ENCODE data around the gene RNF2. TPM values are rescaled to one million over a fixed set of nuclear protein-coding genes. Genes with fewer than 3 reads are reported as not detected.

Gene RNF2
- total RNA-seq, 2 donors from 2014 or later, result 12.6 to 14.1 TPM

DNA sequence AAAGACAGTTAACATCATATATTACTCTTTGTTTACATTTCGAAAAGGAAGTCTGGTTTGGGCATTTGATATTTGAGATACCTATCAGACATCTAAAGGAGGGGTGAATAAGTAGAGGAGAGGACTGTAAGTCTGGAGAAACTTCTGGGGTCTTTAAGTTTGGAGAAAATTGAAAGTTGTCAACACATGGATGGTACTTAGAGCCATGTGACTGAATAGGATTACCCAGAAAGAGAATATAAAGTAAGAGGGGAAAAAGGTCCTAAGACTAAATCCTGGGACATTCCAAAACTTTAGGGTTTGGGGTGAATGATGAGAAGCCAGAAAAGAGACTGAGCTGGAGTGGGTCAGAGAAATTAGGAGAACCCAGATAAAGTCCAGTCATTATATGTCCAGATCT, 10.1 kb upstream of the RNF2 start:
- TF ChIP-seq CTCF (IDR thresholded peaks at IDR 0.05), result no peak
- Histone ChIP-seq H3K36me3 (no peaks in the 10 kb centered on the region), H3K4me3 (no peak overlapping the region), H3K4me1 (no peaks in the 10 kb centered on the region), H3K27me3 (no peaks in the 10 kb centered on the region), H3K27ac (no peak overlapping the region), H3K9me3 (no peaks in the 10 kb centered on the region)
- DNase-seq (ENCODE audit: low spot score), result no peak

GRCh38 chr1:185038813-185039376, 6.5 kb upstream of the RNF2 start:
- DNase-seq (ENCODE audit: low spot score), result no peak
- TF ChIP-seq CTCF (IDR thresholded peaks at IDR 0.05), result no peak
- Histone ChIP-seq H3K4me1 (no peaks in the 10 kb centered on the region), H3K27ac (no peak overlapping the region), H3K36me3 (no peaks in the 10 kb centered on the region), H3K27me3 (no peaks in the 10 kb centered on the region), H3K9me3 (no peaks in the 10 kb centered on the region), H3K4me3 (no peak overlapping the region)

GRCh38 chr1:185039726-185040407, 5.5 kb upstream of the RNF2 start:
- no peak for DNase-seq (ENCODE audit: low spot score)
- Histone ChIP-seq H3K4me1 (no peaks in the 10 kb centered on the region), H3K27me3 (no peaks in the 10 kb centered on the region), H3K9me3 (no peaks in the 10 kb centered on the region), H3K4me3 (no peak overlapping the region), H3K36me3 (no peaks in the 10 kb centered on the region), H3K27ac (no peak overlapping the region)
- TF ChIP-seq CTCF (IDR thresholded peaks at IDR 0.05), result no peak

DNA sequence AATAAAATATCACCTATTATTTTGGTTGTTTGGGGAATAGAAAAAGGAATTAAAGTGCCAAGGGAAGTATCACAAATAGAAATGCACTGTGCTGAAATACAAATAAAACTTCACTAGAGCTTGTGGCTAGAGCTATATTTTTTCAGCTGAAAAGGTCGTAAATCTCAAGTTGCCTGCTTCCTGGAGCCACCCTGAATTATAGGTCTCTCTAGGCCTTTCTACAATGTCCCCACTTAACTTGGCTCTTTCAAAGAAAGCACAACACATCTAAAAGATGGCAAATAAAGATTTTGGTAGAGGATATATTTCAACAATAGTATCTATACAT, 5.0 kb upstream of the RNF2 start:
- no peak for TF ChIP-seq CTCF (IDR thresholded peaks at IDR 0.05)
- no peaks in the 10 kb centered on the region for H3K27me3 ChIP-seq
- H3K36me3 ChIP-seq, result no peaks in the 10 kb centered on the region
- no peak for DNase-seq (ENCODE audit: low spot score)
- no peak overlapping the region for H3K4me3 ChIP-seq
- no peaks in the 10 kb centered on the region for H3K4me1 ChIP-seq
- no peaks in the 10 kb centered on the region for H3K9me3 ChIP-seq
- no peak overlapping the region for H3K27ac ChIP-seq

DNA sequence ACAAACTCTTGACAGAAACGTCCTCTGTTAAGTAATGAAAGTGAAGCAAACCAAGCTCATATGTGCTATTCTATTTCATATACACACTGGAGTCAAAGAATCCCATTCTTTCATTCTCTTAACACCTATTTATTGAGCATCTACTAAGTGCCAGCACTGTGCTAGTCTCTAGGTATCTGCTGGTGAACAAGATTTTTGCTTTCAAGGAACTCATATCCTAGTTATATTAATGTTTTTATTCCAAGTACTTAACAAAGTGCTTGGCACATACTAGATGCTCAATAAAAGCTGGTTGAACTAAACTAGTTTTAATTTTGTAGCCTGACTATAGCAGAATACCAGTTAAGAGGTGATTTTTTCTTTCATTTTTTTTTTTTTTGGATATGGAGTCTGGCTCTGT, 3.6 kb upstream of the RNF2 start:
- H3K4me3 ChIP-seq, result no peak overlapping the region
- H3K36me3 ChIP-seq, result no peaks in the 10 kb centered on the region
- H3K27ac ChIP-seq, result no peak overlapping the region
- DNase-seq (ENCODE audit: low spot score), result no peak
- H3K27me3 ChIP-seq, result no peaks in the 10 kb centered on the region
- TF ChIP-seq CTCF (IDR thresholded peaks at IDR 0.05), result no peak
- no peaks in the 10 kb centered on the region for H3K9me3 ChIP-seq
- H3K4me1 ChIP-seq, result peaks cover 0 to 7% of the 10 kb centered on the region in 2 donors

DNA sequence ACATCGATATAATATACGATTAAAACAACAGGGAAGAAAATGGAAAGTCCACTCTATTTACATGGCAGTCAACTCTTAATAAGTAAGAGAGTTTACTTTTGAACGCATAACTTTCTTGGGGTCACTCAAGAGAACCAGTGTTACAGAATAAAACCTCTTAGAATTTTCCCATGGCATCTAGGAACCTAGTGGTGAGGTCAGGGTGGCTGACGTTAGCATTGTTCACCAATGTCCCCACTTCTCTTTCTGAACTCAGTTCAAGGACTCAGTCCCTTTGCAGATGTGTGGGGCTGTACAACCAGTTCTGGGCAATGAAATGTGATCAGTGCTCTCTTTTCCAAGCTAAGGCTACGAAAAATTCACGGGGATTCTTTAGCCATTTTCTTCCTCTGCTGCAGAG, 2.6 kb upstream of the RNF2 start:
- Histone ChIP-seq H3K9me3 (no peaks in the 10 kb centered on the region), H3K4me3 (no peak overlapping the region), H3K27ac (no peak overlapping the region), H3K36me3 (no peaks in the 10 kb centered on the region), H3K27me3 (no peaks in the 10 kb centered on the region), H3K4me1 (peaks cover 0 to 15% of the 10 kb centered on the region in 2 donors)
- no peak for TF ChIP-seq CTCF (IDR thresholded peaks at IDR 0.05)
- no peak for DNase-seq (ENCODE audit: low spot score)
